ENCODE data around the gene STEAP1B.
"Not testable (repeated sequence)": the region's sequence is repeated elsewhere in the genome, so short reads cannot be mapped to it uniquely, and the experiment has no call there.

DNA sequence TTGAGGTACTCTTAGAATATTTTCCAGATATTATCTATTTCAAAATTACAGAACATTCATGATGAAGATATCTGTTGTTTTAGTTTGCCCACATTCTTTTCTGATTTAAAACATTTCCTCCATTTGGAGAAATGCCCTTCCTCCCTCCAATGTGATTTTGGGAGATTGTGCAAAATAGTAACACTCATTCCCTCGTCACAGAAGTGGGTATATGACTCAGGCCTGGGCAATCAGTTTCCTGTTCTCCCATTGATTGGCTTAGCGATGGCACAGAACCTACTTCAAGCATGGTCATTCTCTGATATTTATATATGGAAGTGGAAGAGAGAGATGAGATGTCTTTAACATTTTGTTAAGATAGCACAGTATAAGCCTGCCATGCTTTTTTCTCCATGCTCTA, 3.1 kb downstream of the STEAP1B start:
- TF ChIP-seq, protein P1, sequence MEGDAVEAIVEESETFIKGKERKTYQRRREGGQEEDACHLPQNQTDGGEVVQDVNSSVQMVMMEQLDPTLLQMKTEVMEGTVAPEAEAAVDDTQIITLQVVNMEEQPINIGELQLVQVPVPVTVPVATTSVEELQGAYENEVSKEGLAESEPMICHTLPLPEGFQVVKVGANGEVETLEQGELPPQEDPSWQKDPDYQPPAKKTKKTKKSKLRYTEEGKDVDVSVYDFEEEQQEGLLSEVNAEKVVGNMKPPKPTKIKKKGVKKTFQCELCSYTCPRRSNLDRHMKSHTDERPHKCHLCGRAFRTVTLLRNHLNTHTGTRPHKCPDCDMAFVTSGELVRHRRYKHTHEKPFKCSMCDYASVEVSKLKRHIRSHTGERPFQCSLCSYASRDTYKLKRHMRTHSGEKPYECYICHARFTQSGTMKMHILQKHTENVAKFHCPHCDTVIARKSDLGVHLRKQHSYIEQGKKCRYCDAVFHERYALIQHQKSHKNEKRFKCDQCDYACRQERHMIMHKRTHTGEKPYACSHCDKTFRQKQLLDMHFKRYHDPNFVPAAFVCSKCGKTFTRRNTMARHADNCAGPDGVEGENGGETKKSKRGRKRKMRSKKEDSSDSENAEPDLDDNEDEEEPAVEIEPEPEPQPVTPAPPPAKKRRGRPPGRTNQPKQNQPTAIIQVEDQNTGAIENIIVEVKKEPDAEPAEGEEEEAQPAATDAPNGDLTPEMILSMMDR (IDR thresholded peaks at IDR 0.05; ENCODE audit: extremely low read depth in 1 of 2, insufficient read depth in 1 of 2, low read depth in 1 of 2, low read length in 2 of 2) = not testable (repeated sequence)
- not testable (repeated sequence) for TF ChIP-seq POLR2A (IDR thresholded peaks at IDR 0.05; ENCODE audit: low read depth, low read length)
